K562 (cell line): ENCODE measurements around the gene ZNF335.

Experiments used
- CEBPB ChIP-seq: fragments of 450-650 bp; IDR thresholded peaks from 2 replicates; pipeline ENCODE4 v1.6.1; 2016; ENCODE audit warnings: missing genetic modification characterization, missing compliant biosample characterization
- CTCF ChIP-seq, 3 experiments: IDR thresholded peaks in 2 of 3; conservative IDR thresholded peaks in 1 of 3; 2 replicates each; pipeline ENCODE4 v1.5.1; 2011 to 2012; ENCODE audit warnings: low read length in 3 of 3, mild to moderate bottlenecking in 3 of 3, control low read depth in 2 of 3, improper control_type of control experiment in 1 of 3, inconsistent platforms in 1 of 3, low read depth in 1 of 3, mixed read lengths in 1 of 3, moderate library complexity in 1 of 3; ENCODE audit not compliant: insufficient read depth in 2 of 3
- GABPA ChIP-seq: fragments of 200-800 bp; sonication (Bioruptor generic); conservative IDR thresholded peaks from 2 replicates; pipeline ENCODE4 v1.6.1; 2016; ENCODE audit warnings: low read depth, missing genetic modification characterization, missing compliant biosample characterization
- GABPB2 ChIP-seq: fragments of 250-450 bp; sonication (Bioruptor Pico); conservative IDR thresholded peaks from 2 replicates; pipeline ENCODE4 v1.5.1; 2021; ENCODE audit warnings: mild to moderate bottlenecking
- KLF16 ChIP-seq: IDR thresholded peaks from 2 replicates; pipeline ENCODE4 v1.6.1; 2016; ENCODE audit warnings: antibody characterized with exemption
- MAX ChIP-seq: sonication (generic); formaldehyde crosslinking; IDR thresholded peaks from 2 replicates; pipeline ENCODE4 v1.9.0; 2022; ENCODE audit warnings: mild to moderate bottlenecking, missing genetic modification reagents
- PATZ1 ChIP-seq: fragments of 250-450 bp; sonication (Bioruptor Pico); IDR thresholded peaks from 2 replicates; pipeline ENCODE4 v1.5.0; 2020; ENCODE audit warnings: mild to moderate bottlenecking, borderline replicate concordance
- ZNF277 ChIP-seq: fragments of 250-450 bp; sonication (Bioruptor Pico); IDR thresholded peaks from 2 replicates; pipeline ENCODE4 v1.8.0; 2022; ENCODE audit warnings: inconsistent platforms, mild to moderate bottlenecking, moderate library complexity, borderline replicate concordance

- TF ChIP-seq CTCF (IDR thresholded peaks at IDR 0.05 in 2 of 3, conservative IDR thresholded peaks at IDR 0.05 in 1 of 3; ENCODE audit: insufficient read depth in 2 of 3, low read depth in 1 of 3, low read length in 3 of 3) = no peak
- no peak for TF ChIP-seq MAX (CRISPR knock-in tag)
- TF ChIP-seq KLF16 = no peak
- TF ChIP-seq PATZ1 (CRISPR knock-in tag) = no peak
- no peak for TF ChIP-seq ZNF277
- no peak for TF ChIP-seq GABPA (tag)
- no peak for TF ChIP-seq GABPB2
- no peak for TF ChIP-seq CEBPB
These were observed 45.3 kb downstream of the ZNF335 start for GRCh38 chr20:45926731-45927070.
